CD4-positive, alpha-beta memory T cell (primary cell): ENCODE measurements around the gene PIK3IP1. TPM values are rescaled to one million over a fixed set of nuclear protein-coding genes. Genes with fewer than 3 reads are reported as not detected.
A peak's percentile ranks its signal among the peaks of the same experiment; 100 is the strongest.
"Not testable (repeated sequence)": the region's sequence is repeated elsewhere in the genome, so short reads cannot be mapped to it uniquely, and the experiment has no call there.

Source experiments
- CTCF ChIA-PET: fragments of 350-600 bp; sonication (Branson Sonifier 250); formaldehyde crosslinking; loops from one replicate; lab custom pipeline; 2021; ENCODE audit warnings: inconsistent platforms; ENCODE audit not compliant: partially characterized antibody; lab: Charles Lee
- POLR2A ChIA-PET: fragments of 350-600 bp; sonication (Branson Sonifier 250); formaldehyde crosslinking; loops from one replicate; lab custom pipeline; 2021; ENCODE audit not compliant: partially characterized antibody; lab: Charles Lee
- DNase-seq, 5 donors: peaks; one replicate each; pipeline versions ENCODE4 v3.0.0 to v3.0.0-alpha.2; 2020 to 2022; ENCODE audit warnings: mixed read lengths in 1 of 5
- H3K27ac ChIP-seq: one replicate; pipeline ENCODE4 v1.7.0; 2013; ENCODE audit warnings: low read depth, low read length
- H3K27me3 ChIP-seq: 2 replicates; pipeline ENCODE4 v1.7.0; 2013; ENCODE audit warnings: mild to moderate bottlenecking, low read length, moderate library complexity; ENCODE audit not compliant: insufficient read depth
- H3K36me3 ChIP-seq: 2 replicates; pipeline ENCODE4 v1.7.0; 2013; ENCODE audit warnings: mild to moderate bottlenecking, low read length, moderate library complexity; ENCODE audit not compliant: insufficient read depth
- H3K4me1 ChIP-seq: 2 replicates; pipeline ENCODE4 v1.7.0; 2013; ENCODE audit warnings: mild to moderate bottlenecking, low read length, moderate library complexity; ENCODE audit not compliant: insufficient read depth
- H3K4me3 ChIP-seq, 2 donors: one replicate each; pipeline ENCODE4 v1.7.0; 2013; ENCODE audit warnings: low read length in 2 of 2, mild to moderate bottlenecking in 1 of 2
- H3K9me3 ChIP-seq, 2 donors: one replicate each; pipeline ENCODE4 v1.7.0; 2013; ENCODE audit warnings: low read length in 2 of 2, control low read depth in 1 of 2; ENCODE audit not compliant: control insufficient read depth in 1 of 2
- H3K27ac Mint-ChIP-seq, 7 donors: one replicate each; pipeline ENCODE4 v1.8.0; 2020 to 2021; ENCODE audit warnings: mixed read lengths in 7 of 7, mild to moderate bottlenecking in 6 of 7, inconsistent platforms in 3 of 7, moderate library complexity in 3 of 7
- H3K27me3 Mint-ChIP-seq, 2 donors: one replicate each; pipeline ENCODE4 v1.8.0; 2020 to 2021; ENCODE audit warnings: mixed read lengths in 2 of 2
- H3K36me3 Mint-ChIP-seq, 2 donors: one replicate each; pipeline ENCODE4 v1.8.0; 2020 to 2021; ENCODE audit warnings: mixed read lengths in 2 of 2, inconsistent platforms in 1 of 2, mild to moderate bottlenecking in 1 of 2
- H3K4me1 Mint-ChIP-seq, 4 donors: one replicate each; pipeline ENCODE4 v1.8.0; 2020 to 2021; ENCODE audit warnings: mixed read lengths in 4 of 4, mild to moderate bottlenecking in 1 of 4
- H3K4me3 Mint-ChIP-seq, 8 donors: one replicate each; pipeline ENCODE4 v1.8.0; 2020 to 2021; ENCODE audit warnings: mixed read lengths in 8 of 8, mild to moderate bottlenecking in 7 of 8, moderate library complexity in 6 of 8, inconsistent platforms in 3 of 8
- H3K9me3 Mint-ChIP-seq, 8 donors: one replicate each; pipeline ENCODE4 v1.8.0; 2020 to 2021; ENCODE audit warnings: mixed read lengths in 8 of 8, mild to moderate bottlenecking in 5 of 8, inconsistent platforms in 3 of 8, moderate library complexity in 1 of 8
- intact Hi-C: fragments of 100-400 bp; cut with micrococcal nuclease; formaldehyde crosslinking; loops from one replicate; pipeline ENCODE4 v1.15.1; 2023
- polyA plus RNA-seq, 2 donors: library from polyadenylated mRNA; unstranded; fragments of 300-500 nt; fragmentation: Illumina TruSeq; gene quantifications; one replicate each; pipeline ENCODE4 v1.2.3, GENCODE V29; 2021
- total RNA-seq, 2 experiments: library from RNA; stranded (reverse); gene quantifications; one replicate each; pipeline ENCODE4 v1.2.3, GENCODE V29; 2021

PIK3IP1 gene
- total and polyA plus RNA-seq, 4 experiments from 2014 or later = 399 to 473 (median 414) TPM

DNA sequence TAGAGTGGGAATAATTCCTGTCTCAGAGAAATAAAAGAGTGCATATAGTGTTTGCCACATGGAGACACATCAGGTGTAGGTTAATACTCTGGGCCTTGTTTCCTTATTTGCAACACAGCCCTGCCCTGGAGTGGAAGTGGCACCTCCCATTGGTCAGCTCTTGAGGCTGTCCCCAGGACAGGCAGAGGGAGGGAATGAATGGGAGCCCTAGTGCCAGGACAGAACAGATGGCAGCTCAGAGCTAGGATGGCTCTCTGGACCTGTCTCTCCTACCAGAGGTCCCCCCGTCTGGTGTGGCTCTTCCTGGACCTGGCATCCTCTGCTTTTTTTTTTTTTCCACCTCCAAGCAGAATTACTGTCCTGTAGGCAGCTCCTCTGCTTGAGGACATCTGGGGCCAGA lies 44.6 kb downstream of the PIK3IP1 start:
- DNase-seq = no peak
- Mint-ChIP-seq H3K4me1 (peaks cover 19 to 54% (median 26%) of the 10 kb centered on the region in 4 donors), H3K27me3 (no peaks in the 10 kb centered on the region), H3K27ac (peak overlapping the region in 6 of 7 donors; percentile 61 to 87 (median 78)), H3K36me3 (peaks cover 4 to 6% of the 10 kb centered on the region in 2 donors), H3K4me3 (peak overlapping the region; percentile 22 to 85 (median 78)), H3K9me3 (no peaks in the 10 kb centered on the region)
- ChIA-PET POLR2A (interaction anchor here (0.6 to 3.7 kb wide), 16 partner anchors 12 to 279 kb away, joined by 3 to 37 read pairs (median 5); partner anchors contain the start of genes LIMK2, MORC2, PIK3IP1 and TUG1), CTCF (interaction anchor here (0.8 to 3.6 kb wide), 10 partner anchors 8 to 301 kb away, joined by 3 to 25 read pairs (median 6); partner anchors contain the start of gene LIMK2)
- intact Hi-C loops = no loop called here
- peaks cover 4% of the 10 kb centered on the region for H3K36me3 ChIP-seq
- peaks cover 42% of the 10 kb centered on the region for H3K4me1 ChIP-seq
- peak overlapping the region in 1 of 2 donors; percentile 27 for H3K4me3 ChIP-seq
- no peaks in the 10 kb centered on the region for H3K27me3 ChIP-seq
- no peaks in the 10 kb centered on the region for H3K9me3 ChIP-seq
- no peak overlapping the region for H3K27ac ChIP-seq

DNA sequence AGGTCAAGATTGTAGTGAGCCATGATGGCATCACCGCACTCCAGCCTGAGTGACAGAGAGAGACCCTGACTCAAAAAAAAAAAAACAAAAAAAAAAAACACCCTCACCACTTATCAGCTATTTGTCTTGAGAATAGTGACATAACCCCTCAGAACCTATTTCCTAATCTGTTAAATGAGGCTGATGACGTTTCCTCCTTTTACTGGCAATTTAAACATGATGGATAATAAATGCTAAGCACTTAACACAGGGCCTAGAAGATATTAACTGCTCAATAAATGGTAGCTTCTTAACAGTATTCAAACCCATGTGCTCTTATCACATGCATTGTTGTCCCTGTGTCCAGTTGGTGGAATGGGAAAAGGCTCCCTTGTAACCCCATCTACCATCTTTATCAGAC lies 45.6 kb downstream of the PIK3IP1 start:
- intact Hi-C loops = no loop called here
- peaks cover 9 to 15% of the 10 kb centered on the region in 2 donors for H3K36me3 Mint-ChIP-seq
- Histone ChIP-seq H3K36me3 (peaks cover 2% of the 10 kb centered on the region), H3K4me1 (peaks cover 42% of the 10 kb centered on the region), H3K27ac (no peak overlapping the region), H3K9me3 (no peaks in the 10 kb centered on the region), H3K4me3 (no peak overlapping the region), H3K27me3 (no peaks in the 10 kb centered on the region)
- H3K4me3 Mint-ChIP-seq = peak overlapping the region in 2 of 8 donors; percentile 4 to 7
- CTCF ChIA-PET = interaction anchor here (0.5 to 3.6 kb wide), 6 partner anchors 10 to 67 kb away, joined by 3 to 19 read pairs (median 6); partner anchors contain the start of gene LIMK2
- H3K4me1 Mint-ChIP-seq = peaks cover 19 to 54% (median 28%) of the 10 kb centered on the region in 4 donors
- no peaks in the 10 kb centered on the region for H3K9me3 Mint-ChIP-seq
- H3K27ac Mint-ChIP-seq = peak overlapping the region in 3 of 7 donors; percentile 15 to 88 (median 19)
- POLR2A ChIA-PET = interaction anchor here (1.3 to 3.7 kb wide), 6 partner anchors 24 to 278 kb away, joined by 4 to 37 read pairs (median 6); partner anchors contain the start of genes MORC2, PIK3IP1 and TUG1
- no peaks in the 10 kb centered on the region for H3K27me3 Mint-ChIP-seq
- DNase-seq = no peak

GRCh38 chr22:31245998-31246397 lies 46.3 kb downstream of the PIK3IP1 start:
- H3K4me1 ChIP-seq = peaks cover 47% of the 10 kb centered on the region
- H3K9me3 ChIP-seq, H3K27ac ChIP-seq, H3K27me3 ChIP-seq, H3K4me3 Mint-ChIP-seq, H3K36me3 ChIP-seq, intact Hi-C loops, H3K9me3 Mint-ChIP-seq, DNase-seq, H3K27me3 Mint-ChIP-seq, H3K4me3 ChIP-seq: not testable (repeated sequence)
- ChIA-PET POLR2A (interaction anchor here (1.6 to 3.7 kb wide), 2 partner anchors 45 to 53 kb away, joined by 4 to 37 read pairs; partner anchors contain the start of gene PIK3IP1), CTCF (interaction anchor here (3.6 kb wide), 1 partner anchor 34 kb away, joined by 19 read pairs; the partner anchor contains the start of gene LIMK2)
- Mint-ChIP-seq H3K36me3 (peaks cover 12 to 20% of the 10 kb centered on the region in 2 donors), H3K27ac (peak overlapping the region in 2 of 7 donors; percentile 13 to 70), H3K4me1 (peaks cover 21 to 58% (median 31%) of the 10 kb centered on the region in 4 donors)

DNA sequence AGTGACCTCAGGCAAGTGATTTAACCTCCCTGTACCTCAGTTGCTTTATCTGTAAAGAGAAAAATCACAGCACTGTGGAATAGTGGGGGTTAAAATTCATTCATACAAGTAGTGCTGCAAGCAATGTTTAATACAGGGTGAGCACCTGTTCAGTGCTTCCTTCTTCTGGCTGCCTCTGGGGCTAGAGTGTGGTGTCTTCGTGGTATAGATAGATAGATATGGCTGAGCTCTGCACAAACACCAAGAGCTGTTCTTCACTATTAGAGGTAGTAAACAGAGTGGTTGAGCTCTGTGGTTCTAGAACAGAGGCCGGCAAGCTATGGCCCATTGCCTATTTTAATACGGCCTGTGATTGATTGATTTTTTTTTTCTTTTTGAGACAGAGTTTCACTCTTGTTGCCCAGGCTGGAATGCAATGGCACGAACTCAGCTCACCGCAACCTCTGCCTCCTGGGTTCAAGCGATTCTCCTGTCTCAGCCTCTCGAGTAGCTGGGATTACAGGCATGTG lies 47.3 kb downstream of the PIK3IP1 start:
- no peaks in the 10 kb centered on the region for H3K36me3 ChIP-seq
- peaks cover 47% of the 10 kb centered on the region for H3K4me1 ChIP-seq
- H3K36me3 Mint-ChIP-seq = peaks cover 12 to 19% of the 10 kb centered on the region in 2 donors
- H3K9me3 ChIP-seq = no peaks in the 10 kb centered on the region
- no peak overlapping the region for H3K4me3 ChIP-seq
- peak in 2 of 5 donors; percentile 8 to 18 for DNase-seq
- intact Hi-C loops = no loop called here
- POLR2A ChIA-PET = interaction anchor here (0.6 to 1.6 kb wide), 4 partner anchors 28 to 323 kb away, joined by 4 to 5 read pairs (median 4); no protein-coding TSS in a partner anchor
- H3K9me3 Mint-ChIP-seq = no peaks in the 10 kb centered on the region
- peaks cover 26 to 67% (median 38%) of the 10 kb centered on the region in 4 donors for H3K4me1 Mint-ChIP-seq
- CTCF ChIA-PET = interaction anchor here (1.0 to 1.6 kb wide), 5 partner anchors 9 to 68 kb away, joined by 4 to 7 read pairs (median 4); partner anchors contain the start of gene LIMK2
- peak overlapping the region in 6 of 7 donors; percentile 12 to 86 (median 62) for H3K27ac Mint-ChIP-seq
- no peak overlapping the region for H3K27ac ChIP-seq
- H3K27me3 Mint-ChIP-seq = no peaks in the 10 kb centered on the region
- no peaks in the 10 kb centered on the region for H3K27me3 ChIP-seq
- H3K4me3 Mint-ChIP-seq = peak overlapping the region in 3 of 8 donors; percentile 4 to 64 (median 24)

- H3K4me3 ChIP-seq = no peak overlapping the region
- no peak for DNase-seq
- H3K27me3 Mint-ChIP-seq = no peaks in the 10 kb centered on the region
- H3K4me1 ChIP-seq = peaks cover 47% of the 10 kb centered on the region
- no peaks in the 10 kb centered on the region for H3K27me3 ChIP-seq
- no peaks in the 10 kb centered on the region for H3K36me3 ChIP-seq
- peak overlapping the region; percentile 12 to 81 (median 58) for H3K27ac Mint-ChIP-seq
- no peak overlapping the region for H3K27ac ChIP-seq
- intact Hi-C loops = no loop called here
- ChIA-PET CTCF (interaction anchor here (1.0 to 2.3 kb wide), 7 partner anchors 9 to 69 kb away, joined by 3 to 20 read pairs (median 4); partner anchors contain the start of gene LIMK2), POLR2A (interaction anchor here (0.6 to 1.5 kb wide), 3 partner anchors 29 to 322 kb away, joined by 4 to 5 read pairs (median 4); no protein-coding TSS in a partner anchor)
- H3K4me3 Mint-ChIP-seq = no peak overlapping the region
- H3K9me3 Mint-ChIP-seq = no peaks in the 10 kb centered on the region
- peaks cover 12 to 24% of the 10 kb centered on the region in 2 donors for H3K36me3 Mint-ChIP-seq
- no peaks in the 10 kb centered on the region for H3K9me3 ChIP-seq
- peaks cover 31 to 74% (median 44%) of the 10 kb centered on the region in 4 donors for H3K4me1 Mint-ChIP-seq
Measured at GRCh38 chr22:31244046-31244942, 48.0 kb downstream of the PIK3IP1 start.

DNA sequence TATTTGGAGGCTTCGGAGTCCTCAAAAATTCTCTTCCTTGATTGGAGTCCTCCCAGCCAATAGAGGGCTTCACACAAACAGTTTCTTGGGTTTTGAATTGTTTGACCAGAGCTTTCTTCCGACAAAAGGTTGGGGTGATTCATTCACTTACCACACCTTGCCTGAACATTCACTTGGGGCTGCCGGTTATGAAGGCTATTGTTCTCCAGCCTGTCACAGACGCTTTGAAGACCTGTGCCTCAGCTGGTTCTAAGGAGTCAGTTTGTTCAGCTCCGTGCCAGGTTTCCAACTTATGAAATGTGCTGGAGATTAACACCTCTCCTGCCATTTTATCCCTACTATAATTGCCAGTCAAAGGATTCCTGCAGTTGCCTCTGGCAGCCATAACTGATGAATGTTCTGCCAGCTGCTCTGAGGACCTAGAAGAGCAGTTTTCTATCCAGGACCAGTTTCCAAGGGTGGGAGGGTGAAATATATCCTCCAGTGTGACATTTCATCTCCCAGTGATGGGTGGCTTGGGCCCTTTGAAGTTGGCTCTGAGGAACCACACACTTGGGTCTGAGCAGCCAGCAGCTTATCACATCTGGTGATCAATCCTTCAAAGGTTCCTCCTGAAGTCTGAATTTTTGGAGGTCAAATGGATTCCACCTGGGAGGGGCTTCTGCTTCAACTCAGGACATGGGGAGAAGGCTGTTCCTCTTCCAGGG lies 48.8 kb downstream of the PIK3IP1 start:
- no peak for DNase-seq
- ChIA-PET CTCF (interaction anchor here (1.0 to 2.3 kb wide), 4 partner anchors 19 to 32 kb away, joined by 3 to 20 read pairs (median 4); partner anchors contain the start of gene LIMK2), POLR2A (interaction anchor here (1.5 kb wide), 1 partner anchor 30 kb away, joined by 4 read pairs; no protein-coding TSS in a partner anchor)
- Histone ChIP-seq H3K4me3 (no peak overlapping the region), H3K27ac (no peak overlapping the region), H3K9me3 (no peaks in the 10 kb centered on the region), H3K4me1 (peaks cover 40% of the 10 kb centered on the region), H3K27me3 (no peaks in the 10 kb centered on the region), H3K36me3 (no peaks in the 10 kb centered on the region)
- H3K4me1 Mint-ChIP-seq = peaks cover 32 to 67% (median 47%) of the 10 kb centered on the region in 4 donors
- H3K4me3 Mint-ChIP-seq = no peak overlapping the region
- H3K27ac Mint-ChIP-seq = peak overlapping the region in 2 of 7 donors; percentile 17 to 31
- H3K36me3 Mint-ChIP-seq = peaks cover 12 to 26% of the 10 kb centered on the region in 2 donors
- no peaks in the 10 kb centered on the region for H3K9me3 Mint-ChIP-seq
- intact Hi-C loops = no loop called here
- no peaks in the 10 kb centered on the region for H3K27me3 Mint-ChIP-seq
